K562 (cell line): Measurements from ENCODE around the gene ORC5. TPM values are rescaled to one million over a fixed set of nuclear protein-coding genes. Genes with fewer than 3 reads are reported as not detected.

Source experiments
- ATAC-seq: fragments of 200-7000 bp; cut with Tn5 transposase; 3 replicates; pipeline ENCODE4 v1.9.1; 2020; ENCODE audit warnings: moderate library complexity
- BruUV-seq: library from RNA; stranded (reverse); fragments of 400-500 nt; replicated peaks from 2 replicates; lab custom pipeline; 2021; lab: Mats Ljungman, UMichigan
- CTCF ChIA-PET: fragments of 300-600 bp; formaldehyde crosslinking; extraction: SDS; loops from one replicate; lab custom pipeline; 2021; ENCODE audit warnings: low intra/inter-chr PET ratio; lab: Yijun Ruan, JAX
- POLR2A ChIA-PET: fragments of 300-600, 350-650 bp; sonication (Branson Sonifier 250); formaldehyde crosslinking; extraction: SDS; loops from one replicate; lab custom pipeline; 2021; ENCODE audit warnings: antibody characterized with exemption, inconsistent platforms; lab: Yijun Ruan, JAX
- DNase-seq, 4 experiments: peaks; one replicate each; pipeline versions ENCODE4 v3.0.0 to v3.0.0-alpha.2; 2011 to 2018; ENCODE audit warnings: low spot score in 3 of 4, mixed read lengths in 3 of 4; ENCODE audit errors: extremely low read depth in 1 of 4
- FAIRE-seq: peaks from 2 replicates; lab custom pipeline; 2011; peaks lifted over from hg19 to GRCh38; lab: Jason Lieb, UNC
- H2AFZ ChIP-seq: 2 replicates; pipeline ENCODE4 v1.6.0; 2011; ENCODE audit warnings: low read depth, low read length, control low read depth, inconsistent platforms
- H3K27ac ChIP-seq: fragments of 200-600 bp; 3 replicates; pipeline ENCODE4 v1.8.0; 2011; ENCODE audit warnings: low read depth, mild to moderate bottlenecking, control low read depth, inconsistent platforms, low read length, moderate library complexity, mixed read lengths; ENCODE audit errors: extremely low read depth
- H3K27me3 ChIP-seq, 2 experiments: fragments of 300-600 bp in 1 of 2; 2 replicates in 1 of 2; 3 replicates in 1 of 2; pipeline versions ENCODE4 v1.6.0 to v1.8.0; 2011; ENCODE audit warnings: inconsistent platforms in 2 of 2, low read length in 2 of 2, mild to moderate bottlenecking in 1 of 2, mixed read lengths in 1 of 2, moderate library complexity in 1 of 2; ENCODE audit not compliant: control insufficient read depth in 2 of 2, insufficient read depth in 2 of 2
- H3K36me3 ChIP-seq: fragments of 300-600 bp; 3 replicates; pipeline ENCODE4 v1.8.0; 2011; ENCODE audit warnings: mild to moderate bottlenecking, low read length, inconsistent platforms; ENCODE audit not compliant: control insufficient read depth, insufficient read depth
- H3K4me1 ChIP-seq, 2 experiments: fragments of 200-600 bp in 1 of 2; replicated peaks in 1 of 2; 2 replicates in 1 of 2; 3 replicates in 1 of 2; pipeline versions ENCODE4 v1.5.1 to v1.8.0; 2011; ENCODE audit warnings: inconsistent platforms in 2 of 2, low read length in 2 of 2, mild to moderate bottlenecking in 1 of 2, mixed read lengths in 1 of 2, moderate library complexity in 1 of 2; ENCODE audit not compliant: control insufficient read depth in 2 of 2, insufficient read depth in 2 of 2
- H3K4me2 ChIP-seq: 2 replicates; pipeline ENCODE4 v1.6.1; 2011; ENCODE audit warnings: low read length, control low read depth, inconsistent platforms, mixed read lengths; ENCODE audit not compliant: insufficient read depth
- H3K4me3 ChIP-seq: fragments of 200-600 bp; sonication (generic), shearing (Covaris generic); 2 replicates; pipeline ENCODE4 v1.5.1; 2016; ENCODE audit warnings: control low read depth, inconsistent platforms
- H3K79me2 ChIP-seq: fragments of 200-600 bp; 3 replicates; pipeline ENCODE4 v1.8.0; 2011; ENCODE audit warnings: low read length, inconsistent platforms; ENCODE audit not compliant: control insufficient read depth, insufficient read depth
- H3K9ac ChIP-seq, 2 experiments: 2 replicates each; pipeline versions ENCODE4 v1.6.0 to v1.6.1; 2011; ENCODE audit warnings: low read depth in 2 of 2, low read length in 2 of 2, control low read depth in 1 of 2, inconsistent platforms in 1 of 2, mild to moderate bottlenecking in 1 of 2, mixed read lengths in 1 of 2; ENCODE audit not compliant: insufficient read depth in 1 of 2
- H3K9me1 ChIP-seq: one replicate; pipeline ENCODE4 v1.6.0; 2011; ENCODE audit warnings: inconsistent platforms, mild to moderate bottlenecking, low read length, moderate library complexity; ENCODE audit not compliant: control insufficient read depth, insufficient read depth
- H3K9me3 ChIP-seq: replicated peaks from 2 replicates; pipeline ENCODE4 v1.5.1; 2011; ENCODE audit warnings: low read depth, low read length, inconsistent platforms; ENCODE audit not compliant: control insufficient read depth, insufficient read depth
- H4K20me1 ChIP-seq: replicated peaks from 2 replicates; pipeline ENCODE4 v1.6.1; 2011; ENCODE audit warnings: low read length, inconsistent platforms, mixed read lengths; ENCODE audit not compliant: control insufficient read depth, insufficient read depth
- FOXK2 ChIP-seq, 2 experiments: fragments of 450-650 bp; IDR thresholded peaks in 1 of 2; conservative IDR thresholded peaks in 1 of 2; 2 replicates each; pipeline ENCODE4 v1.6.1; 2016; ENCODE audit warnings: low read depth in 2 of 2, mild to moderate bottlenecking in 1 of 2
- NKRF ChIP-seq: fragments of 450-650 bp; IDR thresholded peaks from 2 replicates; pipeline ENCODE4 v1.6.1; 2016; ENCODE audit warnings: borderline replicate concordance
- PRMT5 ChIP-seq: sonication (generic); formaldehyde crosslinking; IDR thresholded peaks from 2 replicates; pipeline ENCODE4 v1.5.0; 2020; ENCODE audit warnings: missing genetic modification reagents
- PURB ChIP-seq: sonication (generic); formaldehyde crosslinking; IDR thresholded peaks from 2 replicates; pipeline ENCODE4 v1.9.0; 2021; ENCODE audit warnings: low read depth, mild to moderate bottlenecking, missing genetic modification reagents
- SMAD2 ChIP-seq: fragments of 150-350 bp; IDR thresholded peaks from 2 replicates; pipeline ENCODE4 v1.6.1; 2014; ENCODE audit warnings: low read depth, mild to moderate bottlenecking, low read length
- SRF ChIP-seq, 2 experiments: fragments of 250-450, 450-650 bp in 1 of 2; sonication (Bioruptor Pico) in 1 of 2; sonication (generic) in 1 of 2; formaldehyde crosslinking; IDR thresholded peaks; 2 replicates each; pipeline versions ENCODE4 v1.5.0 to v1.5.1; 2020 to 2022; ENCODE audit warnings: mild to moderate bottlenecking in 1 of 2, missing genetic modification reagents in 1 of 2
- SRSF9 ChIP-seq: fragments of 200-400 bp; formaldehyde crosslinking; IDR thresholded peaks from 2 replicates; pipeline ENCODE4 v1.6.1; 2017; ENCODE audit warnings: low read depth, low read length, borderline replicate concordance
- STAT5A ChIP-seq: IDR thresholded peaks from 2 replicates; pipeline ENCODE4 v1.6.1; 2012; ENCODE audit warnings: low read length, inconsistent platforms, borderline replicate concordance
- TAF7 ChIP-seq: fragments of 450-650 bp; IDR thresholded peaks from 2 replicates; pipeline ENCODE4 v1.6.1; 2016; ENCODE audit warnings: missing genetic modification characterization, missing compliant biosample characterization
- ZNF24 ChIP-seq: fragments of 450-650 bp; IDR thresholded peaks from 2 replicates; pipeline ENCODE4 v1.6.1; 2016
- ZNF354B ChIP-seq: fragments of 250-450 bp; sonication (Bioruptor Pico); IDR thresholded peaks from 2 replicates; pipeline ENCODE4 v1.4.0; 2020
- ZNF592 ChIP-seq: fragments of 450-650 bp; IDR thresholded peaks from 2 replicates; pipeline ENCODE4 v1.6.1; 2017; ENCODE audit warnings: antibody characterized with exemption, mild to moderate bottlenecking
- WGBS: fragments of 100-300 bp; shearing (Covaris generic); methylation state at CpG from one replicate; pipeline ENCODE4 v1.1.6; 2016; ENCODE audit warnings: low coverage, mixed read lengths; ENCODE audit not compliant: insufficient coverage; ENCODE audit errors: missing lambda C conversion rate; 5-methylcytosine and 5-hydroxymethylcytosine counted together
- in situ Hi-C: fragments of 300-500 bp; cut with MboI; formaldehyde crosslinking; loops from 4 replicates; pipeline ENCODE4 v1.15.0; 2018; ENCODE audit warnings: inconsistent platforms, mixed read lengths
- intact Hi-C: fragments of 100-400 bp; cut with micrococcal nuclease; formaldehyde crosslinking; loops from 2 replicates; pipeline ENCODE4 v1.14.2; 2022
- polyA plus RNA-seq, 8 experiments: library from polyadenylated mRNA; depleted of rRNA in 4 of 8; stranded (reverse) in 5 of 8; unstranded in 3 of 8; fragments of >200 nt; fragmentation: Nextera tagmentation in 2 of 8; fragmentation: Illumina TruSeq in 1 of 8; extraction: Ambion mirVana in 2 of 8; extraction: Trizol in 1 of 8; gene quantifications; 2 replicates each; pipeline versions ENCODE4 v1.2.1 to v1.2.3, GENCODE V29; 2011 to 2014; ENCODE audit warnings: inconsistent platforms in 1 of 8, missing spikeins in 1 of 8
- total RNA-seq, 7 experiments: library from RNA; depleted of rRNA in 6 of 7; stranded (reverse); fragments of >200 nt in 6 of 7; fragmentation: Illumina TruSeq in 2 of 7; extraction: Trizol in 2 of 7; gene quantifications; 2 replicates each; pipeline versions ENCODE4 v1.2.1 to v1.2.3, GENCODE V29; 2011 to 2021; ENCODE audit warnings: low replicate concordance in 1 of 7

ORC5 gene
- total and polyA plus RNA-seq, 9 of the 15 experiments (the other 6 are each of a cell fraction or from before 2014, with no cell fraction given): 29.8 to 136 (median 54.8) TPM

GRCh38 chr7:104217620-104218019, 9.8 kb upstream of the ORC5 start:
- 9% methylated on average over 4 of the region's 4 CpGs for WGBS
- Histone ChIP-seq H3K9me1 (no peaks in the 10 kb centered on the region), H3K4me1 (no peaks in the 10 kb centered on the region), H3K9me3 (0 out of 2 replicates have a peak, but pooled peaks cover 3% of the 10 kb centered on the region), H3K4me2 (no peak overlapping the region), H3K9ac (no peak overlapping the region), H3K36me3 (no peaks in the 10 kb centered on the region), H2AFZ (no peak overlapping the region), H3K27ac (no peak overlapping the region), H3K79me2 (no peaks in the 10 kb centered on the region), H4K20me1 (no peaks in the 10 kb centered on the region), H3K4me3 (no peak overlapping the region), H3K27me3 (no peaks in the 10 kb centered on the region)
- in situ Hi-C loops: no loop called here
- FAIRE-seq: no peak
- TF ChIP-seq SRF (CRISPR knock-in tag; IDR thresholded peaks at IDR 0.05): no peak
- TF ChIP-seq SMAD2: no peak
- TF ChIP-seq SRSF9: no peak
- TF ChIP-seq PRMT5 (CRISPR knock-in tag): no peak
- TF ChIP-seq TAF7 (tag): no peak
- TF ChIP-seq ZNF354B (CRISPR knock-in tag): no peak
- TF ChIP-seq ZNF24: no peak
- TF ChIP-seq ZNF592: no peak
- no peak for TF ChIP-seq STAT5A
- TF ChIP-seq NKRF: no peak
- TF ChIP-seq PURB (CRISPR knock-in tag): no peak
- TF ChIP-seq FOXK2 (conservative IDR thresholded peaks at IDR 0.05 in 1 of 2, IDR thresholded peaks at IDR 0.05 in 1 of 2; ENCODE audit: low read depth in 2 of 2): no peak
- intact Hi-C loops: no loop called here
- ATAC-seq: no peak
- no TSS peak for BruUV-seq
- DNase-seq: no peak
- CTCF ChIA-PET: no interaction called here
- POLR2A ChIA-PET: no interaction called here
